ENCODE results near the gene LRMDA.

The LRMDA gene

DNA sequence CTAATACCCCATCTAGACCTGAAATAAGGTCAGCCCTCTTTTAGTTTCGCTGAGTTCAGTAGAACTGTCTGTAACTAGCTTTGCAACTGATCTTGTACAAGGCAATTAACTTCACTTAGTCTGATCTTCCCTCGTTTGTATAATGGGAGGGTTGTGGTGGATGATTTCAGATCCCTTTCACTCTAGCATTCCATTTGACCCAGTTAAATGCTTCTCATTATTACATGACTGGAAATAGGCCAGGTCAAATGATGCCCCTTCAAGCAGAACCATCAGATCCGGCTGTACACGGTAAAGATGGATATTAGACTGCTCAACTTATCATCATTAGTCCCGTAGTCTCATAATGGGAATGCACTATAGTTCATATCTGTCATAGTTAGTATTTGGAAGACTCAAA, 1009.0 kb downstream of the LRMDA start:
- DNase-seq (ENCODE audit: low read depth), result no peak

DNA sequence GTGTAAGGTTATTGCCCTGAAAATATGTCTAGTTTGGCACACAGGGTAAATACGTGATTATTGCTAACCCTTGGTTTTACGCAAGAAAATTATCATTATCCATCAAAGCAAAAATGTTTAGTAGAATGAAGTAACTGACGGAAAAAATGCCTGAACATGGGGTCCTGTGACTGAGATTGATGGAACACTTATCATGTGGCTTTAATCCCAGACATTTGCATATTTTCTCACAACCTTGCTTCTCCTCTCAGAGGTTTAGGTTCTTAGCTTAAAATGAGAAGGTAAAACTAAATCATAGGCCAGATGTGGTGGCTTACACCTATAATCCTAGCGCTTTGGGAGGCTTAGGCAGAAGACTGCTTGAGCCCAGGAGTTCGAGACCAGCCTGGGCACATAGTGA, 1010.7 kb downstream of the LRMDA start:
- DNase-seq (ENCODE audit: low read depth), result no peak

DNA sequence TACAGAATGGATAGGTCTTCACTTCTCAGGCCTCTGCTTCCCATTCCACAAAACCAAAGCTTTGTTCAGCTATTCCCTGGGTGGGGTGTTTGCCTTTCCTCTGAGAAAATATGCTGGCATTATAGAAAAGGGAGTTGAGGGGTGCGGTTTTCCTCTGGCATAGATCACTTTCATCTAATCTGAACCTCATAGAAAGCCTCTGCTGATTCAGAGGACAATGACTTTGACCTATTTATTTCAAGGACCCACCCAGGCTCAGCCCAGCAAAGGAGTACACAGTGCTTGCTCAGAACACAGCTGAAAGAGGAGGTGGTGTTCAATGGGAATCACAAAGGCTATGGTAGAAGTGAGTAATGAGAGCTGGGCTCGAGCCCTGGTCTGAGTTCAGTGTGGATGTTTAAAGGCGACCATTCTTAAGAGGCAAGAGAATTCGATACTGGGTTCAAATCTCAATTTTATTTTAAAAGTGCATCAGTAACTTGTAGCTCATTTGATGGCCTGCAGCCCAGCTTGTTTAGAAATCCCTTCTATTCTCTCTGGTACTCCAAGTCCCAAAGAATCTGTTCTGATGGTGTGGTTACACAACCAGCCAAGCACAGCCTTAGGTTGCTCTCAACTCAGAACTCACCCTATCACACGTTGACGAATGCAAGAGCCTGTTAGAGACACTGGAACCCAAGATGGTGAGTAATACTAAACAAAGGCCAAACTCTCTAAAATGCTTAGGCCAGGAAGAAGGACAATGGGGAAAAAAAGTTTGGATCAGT, 1012.8 kb downstream of the LRMDA start:
- no peak for DNase-seq (ENCODE audit: low read depth)

DNA sequence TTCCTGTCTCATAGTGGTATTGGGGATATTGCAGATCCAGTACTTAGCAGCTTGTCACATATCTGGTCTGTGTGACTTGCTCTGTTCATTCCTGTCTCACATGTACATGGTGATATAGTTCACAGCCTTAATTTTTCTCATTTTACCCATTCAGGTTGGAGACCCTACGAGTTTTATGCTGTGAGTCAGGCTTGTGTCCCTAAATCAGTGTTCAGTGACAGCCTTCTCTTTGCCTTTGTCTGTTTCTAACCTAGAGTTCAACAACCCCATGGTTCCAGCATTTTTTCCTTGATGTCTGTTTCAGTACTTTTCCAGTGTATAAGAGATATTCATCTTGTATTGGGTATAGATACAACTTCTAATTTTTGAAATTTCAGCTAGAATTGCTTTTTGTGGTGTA, 1016.2 kb downstream of the LRMDA start:
- no peak for DNase-seq (ENCODE audit: low read depth)

DNA sequence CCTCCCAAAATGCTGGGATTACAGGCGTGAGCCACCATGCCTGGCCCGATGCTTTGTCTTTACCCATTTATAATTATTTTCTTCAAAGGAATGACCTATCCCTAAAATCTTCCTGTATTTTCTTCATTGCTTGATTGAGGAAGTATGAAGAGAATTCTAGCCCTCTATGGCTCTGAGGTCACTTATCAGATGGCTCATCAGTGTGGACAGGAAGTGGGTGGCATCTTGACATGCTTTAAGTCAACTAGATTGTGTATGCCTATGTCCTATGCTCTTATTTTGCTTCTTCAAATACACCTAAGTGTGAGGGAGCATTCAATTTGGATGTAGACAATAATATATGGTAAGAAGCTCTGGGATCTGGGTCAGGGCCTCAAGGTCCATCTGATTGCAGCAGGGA, 1020.5 kb downstream of the LRMDA start:
- DNase-seq (ENCODE audit: low read depth), result no peak

DNA sequence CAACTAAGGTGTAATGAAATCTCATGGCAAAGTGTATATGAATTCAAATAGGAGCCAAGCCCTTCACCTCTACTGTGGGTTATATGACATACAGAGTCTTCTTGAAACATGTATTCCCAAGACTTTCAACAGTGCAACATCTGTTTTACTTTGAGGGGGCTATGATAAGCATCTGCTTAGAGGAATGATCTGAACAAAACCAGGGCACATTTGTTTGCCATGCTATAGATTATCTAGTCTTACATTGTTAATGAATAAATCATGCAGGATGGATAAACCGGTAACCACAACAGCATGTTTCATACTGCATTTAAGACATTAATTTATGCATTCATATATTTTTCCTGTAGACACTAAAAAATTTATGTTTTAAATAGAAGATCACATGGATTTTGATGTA, 1021.9 kb downstream of the LRMDA start:
- DNase-seq (ENCODE audit: low read depth), result no peak

DNA sequence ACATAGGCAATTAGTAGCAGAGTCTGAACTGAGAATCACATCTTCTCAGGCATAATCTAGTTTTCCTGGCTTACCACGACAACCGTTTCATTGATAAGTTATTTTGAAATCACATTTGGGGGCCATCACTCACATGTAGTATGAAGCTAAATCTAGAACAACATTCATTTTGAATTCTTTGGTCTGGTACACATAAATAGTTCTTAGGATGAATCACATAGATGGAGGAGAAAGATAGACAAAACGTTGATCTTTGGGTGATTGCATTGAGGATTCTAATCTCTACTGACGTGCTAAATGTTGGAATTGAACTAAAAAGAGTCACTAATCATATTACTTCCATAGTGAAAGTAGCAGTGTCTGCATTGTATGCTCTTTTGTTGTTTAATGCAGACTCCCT, 1022.6 kb downstream of the LRMDA start:
- DNase-seq (ENCODE audit: low read depth), result no peak

DNA sequence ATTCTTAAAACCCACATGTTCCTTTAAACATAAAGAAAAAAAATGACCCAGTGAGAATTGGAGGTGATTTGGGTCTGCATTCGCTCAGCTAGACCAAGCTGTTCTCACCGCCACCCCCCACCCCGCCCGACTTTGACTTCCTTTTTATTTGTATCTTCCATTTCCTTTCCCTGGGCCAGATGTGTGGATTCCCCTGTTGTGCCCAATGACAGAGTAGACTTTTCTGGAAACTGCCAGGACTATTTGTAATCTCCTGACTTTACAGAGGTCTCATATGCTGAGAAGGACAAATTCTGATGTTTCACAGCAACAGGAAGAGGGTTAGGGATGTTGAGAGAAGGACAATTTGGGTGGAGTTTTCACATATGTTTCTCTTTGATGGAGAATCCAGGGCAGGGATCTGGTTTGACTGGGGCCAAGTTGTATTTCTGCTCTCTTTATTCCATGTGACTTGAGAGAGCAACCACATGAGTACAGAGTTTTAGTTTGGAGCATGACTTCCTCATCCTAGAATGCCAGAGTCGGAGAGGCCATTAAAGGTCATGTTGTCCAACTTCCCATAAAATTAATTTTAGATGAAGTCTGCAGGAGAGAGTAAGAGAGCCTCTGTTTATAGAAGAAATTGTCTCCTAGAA, 1023.2 kb downstream of the LRMDA start:
- no peak for DNase-seq (ENCODE audit: low read depth)

DNA sequence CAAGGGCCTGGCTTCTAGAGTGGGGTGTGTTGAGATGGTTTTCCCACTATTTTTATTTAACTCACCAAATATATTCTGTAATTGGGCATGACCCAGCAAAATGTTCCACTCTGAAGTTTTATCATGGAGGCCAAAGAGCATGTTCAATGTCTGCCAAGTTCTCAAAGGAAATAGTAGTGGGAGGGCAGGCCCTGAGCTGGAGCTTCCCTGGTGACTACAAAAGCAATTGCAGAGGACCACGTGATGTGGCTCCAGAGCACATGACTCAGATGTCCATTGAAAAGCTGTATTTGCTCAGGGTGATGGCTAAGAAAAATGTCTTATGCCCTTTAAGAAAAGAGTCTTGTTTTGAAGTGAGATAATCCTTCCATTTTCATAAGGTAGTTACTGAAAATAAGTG, 1024.8 kb downstream of the LRMDA start:
- no peak for DNase-seq (ENCODE audit: low read depth)

DNA sequence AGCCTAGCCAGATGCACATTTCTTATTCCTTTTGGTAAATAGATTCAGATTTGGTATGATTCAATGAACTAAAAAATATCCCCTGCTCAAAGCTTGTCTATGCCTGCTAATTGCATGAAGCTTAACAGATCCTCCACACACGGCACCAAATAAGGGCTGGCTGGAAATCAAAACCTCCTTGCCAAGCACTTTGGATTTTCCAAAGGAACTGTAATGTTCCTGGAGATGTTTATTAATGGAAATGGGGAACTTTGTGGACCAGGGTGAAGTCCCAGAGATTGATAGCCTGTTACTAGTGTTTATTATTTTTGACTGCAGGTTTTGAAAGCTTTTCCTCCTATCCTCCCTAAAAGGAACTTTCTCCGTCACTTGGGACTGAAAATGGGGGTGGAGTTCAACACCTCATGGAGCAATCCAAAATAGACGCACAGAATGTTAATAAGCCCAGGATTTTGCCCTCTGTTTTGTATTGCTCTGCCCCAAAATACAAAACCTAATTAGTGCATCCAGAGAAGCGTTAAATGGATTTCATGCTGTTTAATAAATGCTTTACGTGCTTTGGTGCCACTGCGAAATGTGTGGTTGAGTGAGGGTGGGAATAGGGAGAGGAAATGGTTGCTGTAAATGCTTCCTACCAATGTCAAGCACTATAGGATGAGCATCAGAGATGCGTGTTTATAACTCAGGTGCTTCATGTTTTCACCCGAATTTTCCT, 1027.7 kb downstream of the LRMDA start:
- no peak for DNase-seq (ENCODE audit: low read depth)

DNA sequence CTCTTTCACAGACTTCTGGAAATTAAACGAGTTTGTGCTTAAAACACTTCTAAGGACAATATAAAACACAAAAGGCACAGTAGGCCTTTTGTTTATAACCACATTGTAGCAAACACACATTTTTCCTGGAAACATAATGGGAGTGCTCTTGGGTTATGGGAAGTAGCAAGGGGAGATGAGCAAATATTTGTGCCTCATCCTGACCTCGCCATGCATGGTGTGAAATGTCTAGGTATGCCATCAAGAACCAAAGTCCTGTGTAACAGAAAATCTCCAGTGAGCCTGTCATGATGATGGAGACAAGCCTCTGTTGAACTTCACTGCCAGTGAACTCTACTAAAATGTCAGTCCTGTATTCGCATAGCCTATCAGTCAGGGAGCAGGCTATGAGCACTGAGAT, 1029.6 kb downstream of the LRMDA start:
- no peak for DNase-seq (ENCODE audit: low read depth)

DNA sequence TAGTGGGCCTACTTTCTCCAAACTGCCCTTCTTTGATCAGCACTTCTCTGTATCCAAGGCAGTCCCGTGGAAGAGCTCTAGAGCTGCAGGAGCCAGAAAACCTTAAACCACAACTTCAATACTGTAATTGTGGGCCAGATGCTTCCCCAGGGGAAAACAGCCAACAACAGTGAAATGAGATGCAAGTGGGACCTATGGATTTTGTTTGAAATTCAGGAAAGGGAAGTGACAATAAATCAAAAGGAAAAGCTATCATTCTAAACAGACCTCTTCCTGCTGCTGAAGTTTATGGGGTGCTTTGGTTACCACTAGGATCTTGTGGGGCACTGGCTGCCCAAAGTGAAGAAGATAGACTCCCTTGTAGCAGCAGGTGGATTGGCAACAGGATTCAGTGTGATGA, 1031.7 kb downstream of the LRMDA start:
- DNase-seq (ENCODE audit: low read depth), result no peak

DNA sequence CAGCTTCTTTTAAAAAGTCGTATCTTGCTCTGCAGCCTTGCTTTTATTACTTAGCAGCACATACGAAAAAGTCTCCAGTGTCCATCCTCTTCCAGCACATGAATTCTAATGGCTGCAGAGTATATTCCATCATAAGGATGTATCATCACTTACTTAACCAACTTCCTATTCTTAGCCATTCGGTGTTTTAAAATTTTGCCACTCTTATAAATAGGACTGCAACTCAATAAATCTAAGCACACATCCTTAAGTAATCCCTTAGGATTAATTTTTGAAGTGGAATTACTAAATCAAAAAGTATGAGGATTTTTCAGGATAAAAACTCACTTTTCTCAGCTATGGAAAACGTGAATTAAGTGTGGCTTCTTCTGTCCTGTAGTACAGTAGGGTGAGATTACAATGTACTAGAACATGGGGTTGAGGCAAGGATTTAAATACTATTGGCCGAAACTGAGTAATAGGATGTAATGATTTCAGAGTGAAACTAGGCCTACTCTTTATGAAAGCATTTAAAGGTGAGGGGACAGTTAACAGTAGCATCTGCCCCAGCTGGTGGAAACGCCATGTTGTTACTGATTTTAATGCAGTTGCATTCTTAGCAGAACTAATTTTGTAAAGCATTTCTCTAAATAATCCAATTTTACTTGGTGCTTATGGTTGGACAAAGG, 1035.5 kb downstream of the LRMDA start:
- no peak for DNase-seq (ENCODE audit: low read depth)

DNA sequence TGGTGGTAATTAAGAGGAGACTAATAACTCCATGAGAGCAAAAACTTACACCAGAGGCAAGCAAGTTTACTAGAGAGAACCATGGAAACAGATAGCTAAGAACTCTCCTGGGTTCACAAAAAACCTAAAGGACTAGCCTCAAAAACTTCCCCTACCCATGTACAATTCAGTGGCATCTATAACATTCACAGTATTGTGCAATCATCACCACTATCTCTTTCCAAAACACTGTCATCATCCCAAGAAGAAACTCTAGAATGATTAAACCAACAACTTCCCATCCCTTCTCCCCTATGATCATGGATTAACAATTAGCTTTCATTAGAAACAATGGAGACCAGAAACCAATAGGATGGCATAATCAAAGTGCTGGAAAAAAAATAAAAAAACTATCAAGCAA, 1038.3 kb downstream of the LRMDA start:
- DNase-seq (ENCODE audit: low read depth), result no peak

DNA sequence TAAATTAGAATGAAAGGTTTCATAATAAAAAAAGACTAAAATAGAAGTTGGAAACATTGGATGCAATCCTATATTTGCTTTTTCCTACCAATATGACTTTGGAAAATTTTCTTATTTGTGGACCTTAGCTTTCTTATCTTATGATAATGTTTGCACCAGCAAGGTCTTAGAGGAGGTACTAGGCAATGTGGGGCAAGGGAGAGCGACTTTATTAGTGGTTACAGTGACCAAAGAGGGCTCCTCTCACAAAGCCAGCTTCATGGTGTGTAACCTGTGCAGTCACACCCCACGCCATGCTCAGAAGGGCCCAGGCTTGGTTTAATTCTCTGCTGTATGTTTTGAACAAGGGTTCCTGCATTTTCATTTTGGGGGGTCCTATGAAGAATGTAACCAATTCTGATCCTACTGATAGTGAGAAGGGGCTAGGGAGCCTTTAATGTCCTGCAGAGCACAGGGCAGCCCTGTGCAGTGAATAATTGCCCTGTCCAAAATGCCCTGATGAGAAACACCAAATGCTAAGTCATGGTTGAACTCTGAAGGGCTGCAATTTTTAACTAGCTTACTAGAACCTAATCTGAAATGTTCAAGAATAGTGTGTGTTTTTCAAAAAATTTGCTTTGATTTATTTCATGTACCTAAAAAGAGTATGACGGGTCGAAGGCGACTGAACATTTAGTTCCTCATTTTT, 1047.8 kb downstream of the LRMDA start:
- no peak for DNase-seq (ENCODE audit: low read depth)

DNA sequence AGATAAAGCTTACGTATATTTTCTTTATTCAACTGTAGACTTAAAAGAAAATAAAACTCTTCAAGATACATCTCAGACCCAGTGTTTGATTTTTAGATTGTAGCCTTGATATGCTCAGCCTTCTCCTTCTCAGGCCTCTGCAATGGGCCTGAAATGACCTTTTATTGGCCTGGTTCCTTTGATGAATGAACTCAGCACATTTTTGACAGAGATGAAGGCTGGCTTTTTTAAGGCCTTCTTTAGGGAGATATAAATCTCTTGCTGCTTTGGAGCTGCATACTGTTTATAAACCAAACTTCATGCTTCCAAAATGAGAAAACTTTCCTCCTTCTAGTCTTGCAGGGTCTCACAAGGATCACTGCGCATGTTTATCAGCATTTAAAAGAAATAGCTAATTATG, 1049.8 kb downstream of the LRMDA start:
- no peak for DNase-seq (ENCODE audit: low read depth)

DNA sequence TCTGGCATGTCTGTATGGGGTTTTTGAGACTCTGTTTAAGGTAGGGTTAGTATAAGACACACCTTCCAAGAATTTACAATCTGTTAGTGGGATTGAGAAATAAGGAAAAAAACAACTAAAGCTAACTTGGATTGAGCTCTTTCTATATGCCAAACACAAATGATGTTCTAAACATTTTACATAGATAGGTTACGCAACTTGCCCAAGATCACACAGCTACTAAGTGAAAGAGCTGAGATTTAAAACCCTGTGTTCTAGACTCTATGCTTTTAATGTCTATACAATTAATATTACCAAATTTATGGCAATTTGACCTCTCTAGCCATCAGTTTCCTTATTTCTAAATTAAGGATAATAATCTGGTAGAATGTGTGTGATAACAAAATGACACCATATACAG, 1056.2 kb downstream of the LRMDA start:
- DNase-seq (ENCODE audit: low read depth), result no peak

DNA sequence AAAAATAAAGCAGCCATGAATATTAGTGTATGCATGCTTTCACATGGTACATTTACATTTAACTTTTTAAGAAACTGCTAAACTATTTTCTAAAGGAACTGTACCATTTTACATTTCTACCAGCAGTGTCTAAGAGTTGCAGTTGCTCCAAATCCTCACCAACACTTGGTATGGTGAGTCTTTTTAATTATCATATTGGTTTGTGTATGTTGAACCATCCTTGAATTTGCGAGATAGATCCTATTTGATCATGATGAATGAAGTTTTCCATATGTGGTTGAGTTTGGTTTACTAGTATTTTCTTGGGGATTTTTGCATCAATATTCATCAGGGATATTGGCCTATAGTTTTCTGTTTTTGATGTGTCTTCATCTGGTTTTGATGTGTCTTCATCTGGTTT, 1057.2 kb downstream of the LRMDA start:
- no peak for DNase-seq (ENCODE audit: low read depth)

DNA sequence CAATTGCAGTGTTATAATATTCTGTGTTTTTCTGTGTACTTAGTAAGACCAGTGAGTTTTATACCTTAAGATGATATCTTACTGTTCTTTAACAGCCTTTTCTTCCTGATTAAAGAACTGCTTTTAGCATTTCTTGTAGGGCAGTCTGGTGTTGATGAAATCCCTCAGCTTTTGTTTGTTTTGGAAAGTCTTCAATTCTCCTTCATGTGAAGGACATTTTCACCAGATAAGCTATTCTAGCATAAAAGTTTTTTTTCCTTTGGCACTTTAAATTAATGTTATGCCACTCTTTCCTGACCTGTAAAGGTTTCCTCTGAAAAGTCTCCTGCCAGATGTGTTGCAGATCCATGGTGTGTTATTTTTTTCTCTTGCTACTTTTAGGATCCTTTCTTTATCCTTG, 1059.8 kb downstream of the LRMDA start:
- DNase-seq (ENCODE audit: low read depth), result no peak

DNA sequence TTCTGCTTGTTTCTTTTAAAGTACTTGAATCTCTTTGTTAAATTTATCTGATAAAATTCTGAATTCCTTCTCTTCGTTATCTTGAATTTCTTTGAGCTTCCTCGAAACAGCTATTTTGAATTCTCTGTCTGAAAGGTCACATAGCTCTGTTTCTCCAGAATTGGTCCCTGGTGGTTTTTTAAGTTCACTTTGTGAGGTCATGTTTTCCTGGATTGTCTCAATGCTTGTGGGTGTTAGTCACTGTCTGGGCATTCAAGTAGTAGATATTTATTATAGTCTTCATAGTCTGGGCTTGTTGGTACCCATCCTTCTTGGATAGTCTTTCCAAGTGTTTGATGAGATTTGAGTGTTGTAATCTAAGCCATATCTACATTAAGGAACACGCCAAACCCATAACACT, 1060.6 kb downstream of the LRMDA start:
- no peak for DNase-seq (ENCODE audit: low read depth)

DNA sequence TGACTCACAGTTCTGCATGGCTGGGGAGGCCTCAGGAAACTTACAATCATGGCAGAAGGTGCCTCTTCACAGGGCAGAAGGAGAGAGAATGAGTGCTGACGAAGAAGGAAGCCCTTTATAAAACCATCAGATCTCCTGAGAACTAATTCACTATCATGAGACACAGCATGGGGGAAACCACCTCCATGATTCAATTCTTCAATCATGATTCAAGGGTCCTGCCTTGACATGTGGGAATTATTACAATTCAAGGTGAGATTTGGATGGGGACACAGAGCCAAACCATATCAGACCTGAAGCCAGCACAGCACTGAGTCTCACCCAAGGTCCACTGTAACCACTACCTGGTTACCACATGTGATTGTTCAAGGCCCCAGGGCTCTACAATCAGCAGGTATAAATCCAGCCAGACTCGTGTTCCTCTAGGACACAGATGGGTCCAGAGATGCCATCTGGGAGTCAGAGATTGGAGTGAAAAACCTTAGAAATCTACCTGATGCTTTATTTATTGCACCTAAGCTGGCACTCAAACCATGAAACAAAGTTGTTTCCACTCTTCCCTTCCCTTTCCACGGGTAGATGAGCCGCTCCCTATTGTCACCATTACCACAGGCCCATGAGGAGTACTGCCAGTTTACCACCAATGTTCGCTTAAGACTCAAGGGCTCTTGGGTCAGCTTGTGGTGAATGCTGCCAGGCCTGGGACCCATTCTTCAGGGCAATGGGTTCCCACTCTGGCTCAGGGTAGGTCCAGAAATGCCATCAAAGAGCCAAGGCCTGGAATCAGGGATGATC, 1061.5 kb downstream of the LRMDA start:
- DNase-seq (ENCODE audit: low read depth), result no peak

Data from stimulated activated CD8-positive, alpha-beta memory T cell treated with anti-CD3 and anti-CD28 coated beads, Interleukin-7, amount 100 ng/mL, for 24 hours (primary cell).